Naive thymus-derived CD4-positive, alpha-beta T cell (primary cell): Measurements from ENCODE around the gene SAT1. TPM values are rescaled to one million over a fixed set of nuclear protein-coding genes. Genes with fewer than 3 reads are reported as not detected.

Source experiments
- ATAC-seq: fragments of 150-1000 bp; cut with Tn5 transposase; 2 replicates; pipeline ENCODE4 v1.10.0; 2021; ENCODE audit warnings: mild to moderate bottlenecking, moderate library complexity
- CTCF ChIA-PET: fragments of 350-600 bp; sonication (Branson Sonifier 250); formaldehyde crosslinking; loops from one replicate; lab custom pipeline; 2021; ENCODE audit warnings: antibody characterized with exemption; lab: Charles Lee
- POLR2A ChIA-PET: fragments of 350-600 bp; sonication (Branson Sonifier 250); formaldehyde crosslinking; loops from one replicate; lab custom pipeline; 2021; ENCODE audit warnings: antibody characterized with exemption, inconsistent platforms; lab: Charles Lee
- DNase-seq, 9 donors: peaks; one replicate each; pipeline versions ENCODE4 v3.0.0 to v3.0.0-alpha.2; 2020 to 2022; ENCODE audit warnings: mixed read lengths in 1 of 9
- H3K27ac ChIP-seq: one replicate; pipeline ENCODE4 v1.7.0; 2013; ENCODE audit warnings: mild to moderate bottlenecking, low read depth, low read length, moderate library complexity
- H3K27me3 ChIP-seq, 2 donors: one replicate each; pipeline ENCODE4 v1.7.0; 2013; ENCODE audit warnings: low read length in 2 of 2, mild to moderate bottlenecking in 2 of 2, moderate library complexity in 2 of 2; ENCODE audit not compliant: control insufficient read depth in 2 of 2, insufficient read depth in 2 of 2
- H3K36me3 ChIP-seq, 3 experiments: 1 replicate in 2 of 3; 2 replicates in 1 of 3; pipeline ENCODE4 v1.7.0; 2013; ENCODE audit warnings: low read length in 3 of 3, mild to moderate bottlenecking in 3 of 3, moderate library complexity in 1 of 3; ENCODE audit not compliant: insufficient read depth in 3 of 3, control insufficient read depth in 2 of 3
- H3K4me1 ChIP-seq, 2 donors: one replicate each; pipeline ENCODE4 v1.7.0; 2013; ENCODE audit warnings: low read length in 2 of 2, mild to moderate bottlenecking in 2 of 2, moderate library complexity in 1 of 2; ENCODE audit not compliant: control insufficient read depth in 2 of 2, insufficient read depth in 2 of 2
- H3K4me3 ChIP-seq: 2 replicates; pipeline ENCODE4 v1.7.0; 2013; ENCODE audit warnings: mild to moderate bottlenecking, low read length
- H3K9me3 ChIP-seq, 3 experiments: 1 replicate in 2 of 3; 2 replicates in 1 of 3; pipeline ENCODE4 v1.7.0; 2013; ENCODE audit warnings: low read length in 3 of 3; ENCODE audit not compliant: control insufficient read depth in 2 of 3
- H3K27ac Mint-ChIP-seq, 9 donors: one replicate each; pipeline ENCODE4 v1.8.0; 2020 to 2022; ENCODE audit warnings: mixed read lengths in 9 of 9, mild to moderate bottlenecking in 8 of 9, moderate library complexity in 5 of 9, inconsistent platforms in 2 of 9
- H3K27me3 Mint-ChIP-seq, 5 donors: one replicate each; pipeline ENCODE4 v1.8.0; 2021 to 2022; ENCODE audit warnings: mixed read lengths in 5 of 5, mild to moderate bottlenecking in 1 of 5
- H3K36me3 Mint-ChIP-seq, 5 donors: one replicate each; pipeline ENCODE4 v1.8.0; 2020 to 2022; ENCODE audit warnings: mixed read lengths in 5 of 5, mild to moderate bottlenecking in 3 of 5, inconsistent platforms in 1 of 5
- H3K4me1 Mint-ChIP-seq, 7 donors: one replicate each; pipeline ENCODE4 v1.8.0; 2020 to 2022; ENCODE audit warnings: mixed read lengths in 7 of 7, mild to moderate bottlenecking in 3 of 7, inconsistent platforms in 1 of 7
- H3K4me3 Mint-ChIP-seq, 10 donors: one replicate each; pipeline ENCODE4 v1.8.0; 2020 to 2022; ENCODE audit warnings: mild to moderate bottlenecking in 10 of 10, mixed read lengths in 10 of 10, moderate library complexity in 6 of 10, inconsistent platforms in 2 of 10
- H3K9me3 Mint-ChIP-seq, 11 donors: one replicate each; pipeline ENCODE4 v1.8.0; 2020 to 2022; ENCODE audit warnings: mixed read lengths in 11 of 11, mild to moderate bottlenecking in 4 of 11, inconsistent platforms in 1 of 11, moderate library complexity in 1 of 11
- intact Hi-C, 2 donors: fragments of 100-400 bp; cut with micrococcal nuclease; formaldehyde crosslinking; loops; one replicate each; pipeline ENCODE4 v1.15.1; 2023
- polyA plus RNA-seq, 2 donors: library from polyadenylated mRNA; unstranded; fragments of 300-500 nt; fragmentation: Illumina TruSeq; gene quantifications; one replicate each; pipeline ENCODE4 v1.2.3, GENCODE V29; 2021
- total RNA-seq, 6 experiments: library from RNA in 5 of 6; stranded (reverse) in 5 of 6; gene quantifications; 1 replicate in 5 of 6; 2 replicates in 1 of 6; pipeline ENCODE4 v1.2.3 and lab custom pipeline; 2021 to 2026

Gene SAT1
- total RNA-seq (1,000 to 10,000 TPM in 1 of 5 experiments, 100 to 1,000 TPM in 3, 10 to 100 TPM in 1; 68.4 to 1,059 (median 127) TPM), polyA plus RNA-seq (10 to 100 TPM; 67.9 to 75.8 TPM), total RNA-seq (lab: John Stamatoyannopoulos, UW) (316 reads per million, percentile 96 among the genes with 10 or more reads in this experiment)

GRCh38 chrX:23782863-23783588, at the start of gene SAT1:
Gene SAT1 (plus strand): TSS chrX:23783173. CDS start chrX:23783352, 179 bp downstream.
- Histone ChIP-seq H3K4me1 (peaks cover 13 to 17% of the 10 kb centered on the region in 2 donors), H3K9me3 (no peaks in the 10 kb centered on the region), H3K36me3 (peaks cover 5 to 15% (median 5%) of the 10 kb centered on the region in 3 experiments), H3K27ac (peak within 1 kb of the TSS; percentile 88), H3K4me3 (peak within 1 kb of the TSS; percentile 91), H3K27me3 (no peaks in the 10 kb centered on the region)
- intact Hi-C loops: loop anchor here (1.0 to 10.0 kb wide), 17 partner anchors 27 to 1948 kb away; partner anchors contain the start of genes APOO (in 2 of the 2), EIF2S3 (in 2 of the 2), PRDX4 (in 2 of the 2) and ACOT9 (in 1 of the 2)
- H3K9me3 Mint-ChIP-seq: peaks cover 0 to 3% (median 0%) of the 10 kb centered on the region in 11 donors
- ChIA-PET CTCF (interaction anchor here (0.6 to 3.0 kb wide), 5 partner anchors 8 to 127 kb away, joined by 3 to 15 read pairs (median 3); no protein-coding TSS in a partner anchor), POLR2A (interaction anchor here (0.7 to 3.2 kb wide), 17 partner anchors 9 to 366 kb away, joined by 3 to 24 read pairs (median 4); partner anchors contain the start of genes APOO, CXorf58, EIF2S3 and KLHL15)
- peaks cover 6 to 24% (median 19%) of the 10 kb centered on the region in 5 donors for H3K36me3 Mint-ChIP-seq
- H3K27me3 Mint-ChIP-seq: no peaks in the 10 kb centered on the region
- ATAC-seq (peak; percentile 89), DNase-seq (peak; percentile 84 to 94 (median 91))
- H3K4me1 Mint-ChIP-seq: peaks cover 14 to 41% (median 35%) of the 10 kb centered on the region in 7 donors
- H3K4me3 Mint-ChIP-seq: peak within 1 kb of the TSS; percentile 84 to 98 (median 95)
- peak within 1 kb of the TSS; percentile 96 to 99 (median 97) for H3K27ac Mint-ChIP-seq

DNA sequence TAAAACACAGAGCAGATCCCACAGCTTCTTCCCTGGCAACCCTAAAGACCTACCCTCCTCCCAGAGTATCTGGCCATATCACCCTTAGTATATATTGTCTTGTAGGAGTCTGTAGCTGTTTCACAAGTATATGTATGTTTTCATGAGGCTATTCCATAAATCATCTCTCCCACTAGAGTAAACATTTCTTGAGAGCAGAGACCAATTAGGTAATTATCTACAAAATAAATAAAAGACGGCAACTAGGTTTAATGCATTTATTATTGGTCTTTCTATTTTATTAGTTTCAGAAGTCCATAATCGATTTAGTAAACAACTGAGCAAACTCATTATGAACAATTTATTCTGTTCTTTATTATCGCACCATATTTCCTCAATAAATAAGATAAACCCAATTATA, 46.9 kb upstream of the SAT1 start:
- peaks cover 0 to 9% (median 0%) of the 10 kb centered on the region in 5 donors for H3K36me3 Mint-ChIP-seq
- Histone ChIP-seq H3K27me3 (no peaks in the 10 kb centered on the region), H3K4me1 (peaks cover 0 to 6% of the 10 kb centered on the region in 2 donors), H3K4me3 (no peak overlapping the region), H3K27ac (no peak overlapping the region), H3K9me3 (no peaks in the 10 kb centered on the region), H3K36me3 (no peaks in the 10 kb centered on the region)
- H3K27ac Mint-ChIP-seq: peak overlapping the region in 1 of 9 donors; percentile 33
- no peak for ATAC-seq
- intact Hi-C loops: no loop called here
- no peaks in the 10 kb centered on the region for H3K27me3 Mint-ChIP-seq
- POLR2A ChIA-PET: interaction anchor here (0.6 kb wide), 1 partner anchor 321 kb away, joined by 3 read pairs; no protein-coding TSS in a partner anchor
- CTCF ChIA-PET: interaction anchor here (0.6 kb wide), 1 partner anchor 162 kb away, joined by 5 read pairs; no protein-coding TSS in a partner anchor
- no peak for DNase-seq
- peaks cover 0 to 1% (median 0%) of the 10 kb centered on the region in 11 donors for H3K9me3 Mint-ChIP-seq
- H3K4me3 Mint-ChIP-seq: no peak overlapping the region
- peaks cover 0 to 35% (median 5%) of the 10 kb centered on the region in 7 donors for H3K4me1 Mint-ChIP-seq

- intact Hi-C loops: no loop called here
- no peaks in the 10 kb centered on the region for H3K9me3 ChIP-seq
- H3K27me3 ChIP-seq: no peaks in the 10 kb centered on the region
- H3K4me1 ChIP-seq: peaks cover 0 to 13% of the 10 kb centered on the region in 2 donors
- H3K36me3 ChIP-seq: no peaks in the 10 kb centered on the region
- no peak overlapping the region for H3K27ac ChIP-seq
- ATAC-seq (no peak), DNase-seq (no peak)
- CTCF ChIA-PET: no interaction called here
- POLR2A ChIA-PET: no interaction called here
- peaks cover 0 to 2% (median 0%) of the 10 kb centered on the region in 5 donors for H3K36me3 Mint-ChIP-seq
- H3K4me3 ChIP-seq: no peak overlapping the region
- peaks cover 5 to 39% (median 12%) of the 10 kb centered on the region in 7 donors for H3K4me1 Mint-ChIP-seq
- no peak overlapping the region for H3K4me3 Mint-ChIP-seq
- no peaks in the 10 kb centered on the region for H3K27me3 Mint-ChIP-seq
- no peak overlapping the region for H3K27ac Mint-ChIP-seq
- peaks cover 0 to 1% (median 0%) of the 10 kb centered on the region in 11 donors for H3K9me3 Mint-ChIP-seq
These were observed 45.6 kb upstream of the SAT1 start for GRCh38 chrX:23737413-23737812.

- POLR2A ChIA-PET: interaction anchor here (1.2 to 1.8 kb wide), 2 partner anchors 40 to 160 kb away, joined by 5 read pairs; partner anchors contain the start of gene SAT1
- H3K36me3 Mint-ChIP-seq: no peaks in the 10 kb centered on the region
- ATAC-seq (no peak), DNase-seq (no peak)
- Histone ChIP-seq H3K4me1 (peaks cover 0 to 14% of the 10 kb centered on the region in 2 donors), H3K4me3 (peak overlapping the region; percentile 75), H3K27me3 (no peaks in the 10 kb centered on the region), H3K27ac (peak overlapping the region; percentile 49), H3K9me3 (no peaks in the 10 kb centered on the region), H3K36me3 (no peaks in the 10 kb centered on the region)
- CTCF ChIA-PET: no interaction called here
- peak overlapping the region; percentile 4 to 90 (median 72) for H3K27ac Mint-ChIP-seq
- H3K27me3 Mint-ChIP-seq: no peaks in the 10 kb centered on the region
- H3K4me1 Mint-ChIP-seq: peaks cover 13 to 36% (median 18%) of the 10 kb centered on the region in 7 donors
- H3K4me3 Mint-ChIP-seq: peak overlapping the region; percentile 76 to 91 (median 86)
- intact Hi-C loops: loop anchor here (1.0 to 5.0 kb wide), 4 partner anchors 9 to 313 kb away; partner anchors contain the start of genes EIF2S3 (in 1 of the 2), PRDX4 (in 1 of the 2) and SAT1 (in 1 of the 2)
- peaks cover 0 to 1% (median 0%) of the 10 kb centered on the region in 11 donors for H3K9me3 Mint-ChIP-seq
These were observed 40.7 kb upstream of the SAT1 start for GRCh38 chrX:23742174-23742696.

DNA sequence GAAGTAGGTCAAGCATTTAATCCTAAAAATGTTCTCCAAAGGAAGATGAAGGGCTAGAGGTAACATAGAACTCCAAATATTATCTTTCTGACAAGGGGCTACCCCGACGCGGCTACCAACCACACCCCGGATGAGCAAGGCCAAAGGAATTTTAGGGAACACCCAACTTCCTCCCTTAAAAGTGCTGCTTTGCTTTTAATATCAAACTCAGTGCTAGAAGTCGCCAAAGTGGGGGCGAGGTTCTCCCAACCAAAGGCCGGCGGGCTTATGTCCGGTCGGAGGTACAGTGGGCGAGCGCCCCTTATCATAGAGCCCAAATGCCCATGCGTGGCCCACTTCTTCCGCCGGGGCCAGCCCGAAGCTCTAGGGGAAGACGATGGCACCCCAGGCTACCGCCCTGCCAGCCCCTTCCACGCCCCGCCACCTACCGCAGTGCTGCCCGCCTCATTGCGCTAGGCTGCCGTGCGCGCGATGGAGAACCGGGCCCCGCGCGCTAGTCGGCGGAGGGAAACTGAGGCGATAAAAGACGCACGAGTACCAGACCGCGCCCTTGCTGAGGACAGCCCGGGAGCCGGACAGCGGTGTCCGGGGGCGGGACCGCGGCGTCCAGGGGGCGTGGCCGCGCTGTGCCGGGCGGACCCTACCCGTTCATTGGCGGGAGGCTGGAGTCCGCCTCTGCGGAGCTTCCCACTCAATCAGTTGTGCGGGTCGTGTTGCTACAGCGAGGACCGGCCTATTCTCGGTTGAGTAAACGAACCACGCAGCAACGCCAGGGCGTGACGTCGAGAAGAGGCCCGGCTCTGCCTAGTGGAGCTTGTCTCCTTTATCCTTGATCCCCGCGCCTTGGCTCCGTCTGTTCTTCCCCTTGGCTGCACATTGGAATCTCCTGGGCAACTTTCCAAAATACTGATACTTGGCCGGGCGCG, 40.0 kb upstream of the SAT1 start, which contains the start of gene ACOT9:
Gene ACOT9, minus strand, starts transcription at position 580 of the 926 bp plus-strand sequence. Its CDS starts 132 bp downstream, at position 448.
- H3K27ac ChIP-seq: peak within 1 kb of the TSS; percentile 49
- ChIA-PET CTCF (no interaction called here), POLR2A (interaction anchor here (1.8 kb wide), 1 partner anchor 159 kb away, joined by 5 read pairs; no protein-coding TSS in a partner anchor)
- no peaks in the 10 kb centered on the region for H3K36me3 Mint-ChIP-seq
- H3K27me3 ChIP-seq: no peaks in the 10 kb centered on the region
- H3K27me3 Mint-ChIP-seq: no peaks in the 10 kb centered on the region
- peak within 1 kb of the TSS; percentile 75 for H3K4me3 ChIP-seq
- intact Hi-C loops: loop anchor here (1.0 to 5.0 kb wide), 6 partner anchors 10 to 312 kb away; partner anchors contain the start of genes EIF2S3 (in 1 of the 2), PRDX4 (in 1 of the 2) and SAT1 (in 1 of the 2)
- peak; percentile 97 for ATAC-seq
- DNase-seq: peak; percentile 26 to 84 (median 49)
- H3K9me3 Mint-ChIP-seq: peaks cover 0 to 3% (median 0%) of the 10 kb centered on the region in 11 donors
- H3K36me3 ChIP-seq: no peaks in the 10 kb centered on the region
- peaks cover 0 to 14% of the 10 kb centered on the region in 2 donors for H3K4me1 ChIP-seq
- peak within 1 kb of the TSS; percentile 77 to 91 (median 86) for H3K4me3 Mint-ChIP-seq
- no peaks in the 10 kb centered on the region for H3K9me3 ChIP-seq
- H3K4me1 Mint-ChIP-seq: peaks cover 13 to 36% (median 18%) of the 10 kb centered on the region in 7 donors
- H3K27ac Mint-ChIP-seq: peak within 1 kb of the TSS; percentile 69 to 90 (median 75)
